ENCODE results near the gene PAXX. TPM values are rescaled to one million over a fixed set of nuclear protein-coding genes. Genes with fewer than 3 reads are reported as not detected.

PAXX gene
- polyA plus RNA-seq: 10 to 100 TPM; 34.1 to 51.5 (median 49.1) TPM

GRCh38 chr9:136991993-136992818 lies at the start of gene PAXX:
Gene PAXX (plus strand): TSS chr9:136992422. CDS start chr9:136992444, 22 bp downstream.
- WGBS, 3 donors: 0 to 1% (median 1%) methylated on average over 73 to 92 of the region's 92 CpGs
- peak within 1 kb of the TSS; percentile 75 for H3K27ac ChIP-seq (ENCODE audit: low read depth, low read length)

- H3K27ac ChIP-seq (ENCODE audit: low read depth, low read length): no peak overlapping the region
- 92 to 96% (median 95%) methylated on average over 15 to 16 of the region's 16 CpGs for WGBS, 3 donors
These were observed 49.4 kb upstream of the PAXX start for GRCh38 chr9:136942881-136943230.

- no peak overlapping the region for H3K27ac ChIP-seq (ENCODE audit: low read depth, low read length)
- WGBS, 3 donors: 16 to 24% (median 22%) methylated on average over 59 to 61 of the region's 61 CpGs
These were observed 48.7 kb upstream of the PAXX start for GRCh38 chr9:136943291-136944211.

GRCh38 chr9:136944212-136944518 lies 48.1 kb upstream of the PAXX start:
- peak overlapping the region; percentile 32 for H3K27ac ChIP-seq (ENCODE audit: low read depth, low read length)
- 0% methylated on average over 34 to 45 of the region's 45 CpGs for WGBS, 3 donors

GRCh38 chr9:136944519-136945332 lies 47.5 kb upstream of the PAXX start, which contains the start of the genes C8G and FBXW5:
Gene C8G (plus strand): TSS chr9:136945243. CDS start chr9:136945321, 78 bp downstream.
Gene FBXW5 (minus strand): TSS chr9:136944738. CDS start chr9:136944083, 655 bp downstream.
- 4 to 5% (median 5%) methylated on average over 54 to 74 of the region's 74 CpGs for WGBS, 3 donors
- H3K27ac ChIP-seq (ENCODE audit: low read depth, low read length): peak within 1 kb of the TSS; percentile 32

- WGBS, 3 donors: 86 to 89% (median 88%) methylated on average over 29 to 30 of the region's 30 CpGs
- no peak overlapping the region for H3K27ac ChIP-seq (ENCODE audit: low read depth, low read length)
These were observed 46.6 kb upstream of the PAXX start for GRCh38 chr9:136945333-136946227.

GRCh38 chr9:136946228-136947027 lies 45.8 kb upstream of the PAXX start:
- H3K27ac ChIP-seq (ENCODE audit: low read depth, low read length): no peak overlapping the region
- 79 to 83% (median 81%) methylated on average over 19 to 27 of the region's 27 CpGs for WGBS, 3 donors

- 59 to 73% (median 61%) methylated on average over 25 to 26 of the region's 26 CpGs for WGBS, 3 donors
These were observed 45.0 kb upstream of the PAXX start for GRCh38 chr9:136947028-136947891.

GRCh38 chr9:136947955-136948510 lies 44.2 kb upstream of the PAXX start:
- 34 to 47% (median 38%) methylated on average over 14 to 15 of the region's 15 CpGs for WGBS, 3 donors
- no peak overlapping the region for H3K27ac ChIP-seq (ENCODE audit: low read depth, low read length)

More at GRCh38 chr9:136947028-136947891, 45.0 kb upstream of the PAXX start:
- no peak overlapping the region for H3K27ac ChIP-seq (ENCODE audit: low read depth, low read length)

GRCh38 chr9:136949239-136949816 lies 42.9 kb upstream of the PAXX start:
- no peak overlapping the region for H3K27ac ChIP-seq (ENCODE audit: low read depth, low read length)
- 11 to 15% (median 15%) methylated on average over 20 to 22 of the region's 22 CpGs for WGBS, 3 donors

- WGBS, 3 donors: 3 to 4% (median 3%) methylated on average over 52 to 63 of the region's 63 CpGs
- H3K27ac ChIP-seq (ENCODE audit: low read depth, low read length): no peak overlapping the region
These were observed 42.2 kb upstream of the PAXX start for GRCh38 chr9:136949817-136950655.

GRCh38 chr9:136950656-136951276 lies 41.5 kb upstream of the PAXX start:
- 23 to 49% (median 49%) methylated on average over 9 of the region's 9 CpGs for WGBS, 3 donors
- no peak overlapping the region for H3K27ac ChIP-seq (ENCODE audit: low read depth, low read length)

GRCh38 chr9:136951541-136952320 lies 40.5 kb upstream of the PAXX start, which contains the start of gene LCN12:
Gene LCN12 (plus strand): TSS chr9:136952273. CDS start chr9:136952328, 55 bp downstream.
- 66 to 90% (median 85%) methylated on average over 14 of the region's 14 CpGs for WGBS, 3 donors
- H3K27ac ChIP-seq (ENCODE audit: low read depth, low read length): no peak within 1 kb of the TSS
